Activated T-helper 9 cell treated with anti-CD3 and anti-CD28 coated beads, Interleukin-2, amount 50 U/mL, for 16 hours (primary cell): ENCODE data around the gene DESI2.
"Not testable (repeated sequence)": the region's sequence is repeated elsewhere in the genome, so short reads cannot be mapped to it uniquely, and the experiment has no call there.

Experiments used
- DNase-seq: peaks from one replicate; pipeline ENCODE4 v3.0.0-alpha.2; 2020; ENCODE audit warnings: low read depth

The DESI2 gene

GRCh38 chr1:244654108-244655038, 1.4 kb downstream of the DESI2 start:
- no peak for DNase-seq

- DNase-seq = no peak
Measured at GRCh38 chr1:244655186-244655585, 2.3 kb downstream of the DESI2 start.

- no peak for DNase-seq
Measured at GRCh38 chr1:244657421-244657820, 4.5 kb downstream of the DESI2 start.

GRCh38 chr1:244659694-244660093, 6.8 kb downstream of the DESI2 start:
- DNase-seq = no peak

GRCh38 chr1:244660595-244660994, 7.7 kb downstream of the DESI2 start:
- DNase-seq = no peak

- not testable (repeated sequence) for DNase-seq
Measured at GRCh38 chr1:244661569-244662312, 8.8 kb downstream of the DESI2 start.

- DNase-seq = no peak
Measured at GRCh38 chr1:244662599-244662998, 9.7 kb downstream of the DESI2 start.

- no peak for DNase-seq
Measured at GRCh38 chr1:244664353-244664752, 11.4 kb downstream of the DESI2 start.

- DNase-seq = no peak
Measured at GRCh38 chr1:244665771-244666217, 12.9 kb downstream of the DESI2 start.

- DNase-seq = not testable (repeated sequence)
Measured at GRCh38 chr1:244666672-244667418, 13.9 kb downstream of the DESI2 start.

GRCh38 chr1:244667797-244668196, 14.9 kb downstream of the DESI2 start:
- no peak for DNase-seq

- no peak for DNase-seq
Measured at GRCh38 chr1:244672946-244673682, 20.2 kb downstream of the DESI2 start.

- no peak for DNase-seq
Measured at GRCh38 chr1:244674446-244674845, 21.5 kb downstream of the DESI2 start.

GRCh38 chr1:244675167-244675566, 22.2 kb downstream of the DESI2 start:
- DNase-seq = no peak

GRCh38 chr1:244678697-244679096, 25.8 kb downstream of the DESI2 start:
- no peak for DNase-seq

- DNase-seq = no peak
Measured at GRCh38 chr1:244680667-244681066, 27.7 kb downstream of the DESI2 start.

GRCh38 chr1:244682087-244682486, 29.2 kb downstream of the DESI2 start:
- DNase-seq = not testable (repeated sequence)

- DNase-seq = no peak
Measured at GRCh38 chr1:244695937-244696336, 43.0 kb downstream of the DESI2 start.

GRCh38 chr1:244699741-244700140, 46.8 kb downstream of the DESI2 start:
- no peak for DNase-seq

- DNase-seq = no peak
Measured at GRCh38 chr1:244700808-244701207, 47.9 kb downstream of the DESI2 start.

GRCh38 chr1:244702620-244703019, 49.7 kb downstream of the DESI2 start:
- no peak for DNase-seq

- no peak for DNase-seq
Measured at GRCh38 chr1:244704107-244704506, 51.2 kb downstream of the DESI2 start.
